ENCODE measurements around the gene BRSK1.
"Not testable (repeated sequence)": the region's sequence is repeated elsewhere in the genome, so short reads cannot be mapped to it uniquely, and the experiment has no call there.

GRCh38 chr19:55329791-55330190 is 46.0 kb downstream of the BRSK1 start:
- TF ChIP-seq EP300 (conservative IDR thresholded peaks at IDR 0.05; ENCODE audit: poor library complexity, severe bottlenecking); CTCF (IDR thresholded peaks at IDR 0.05; ENCODE audit: poor library complexity, severe bottlenecking); SMC3 (conservative IDR thresholded peaks at IDR 0.05; ENCODE audit: poor library complexity); POLR2AphosphoS5 (IDR thresholded peaks at IDR 0.05); MXI1 (conservative IDR thresholded peaks at IDR 0.05; ENCODE audit: poor library complexity, severe bottlenecking); RAD21 (conservative IDR thresholded peaks at IDR 0.05); REST (IDR thresholded peaks at IDR 0.05; ENCODE audit: borderline replicate concordance); EZH2 (IDR thresholded peaks at IDR 0.05; ENCODE audit: borderline replicate concordance, insufficient read depth, low read length, poor library complexity, severe bottlenecking); TAF1 (IDR thresholded peaks at IDR 0.05; ENCODE audit: low read depth): not testable (repeated sequence)

Data from neural cell (in vitro differentiated cells).